DMS153 treated with DMSO at 0.1 percent for 48 hours (cell line): ENCODE results near the gene METTL4.

Experiments used
- DNase-seq: peaks from one replicate; lab custom pipeline; 2025; ENCODE audit not compliant: unreplicated experiment; lab: John Stamatoyannopoulos, UW

The METTL4 gene

GRCh38 chr18:2522112-2522511, 49.2 kb downstream of the METTL4 start:
- DNase-seq = peak; percentile 19

- no peak for DNase-seq
Observed at GRCh38 chr18:2518473-2518872, 52.8 kb downstream of the METTL4 start.

- DNase-seq = no peak
Observed at GRCh38 chr18:2515908-2516625, 55.2 kb downstream of the METTL4 start.

- no peak for DNase-seq
Observed at GRCh38 chr18:2515171-2515787, 56.0 kb downstream of the METTL4 start.

- no peak for DNase-seq
Observed at GRCh38 chr18:2513616-2514015, 57.7 kb downstream of the METTL4 start.

GRCh38 chr18:2512059-2512458, 59.2 kb downstream of the METTL4 start:
- no peak for DNase-seq

- no peak for DNase-seq
Observed at GRCh38 chr18:2511451-2511850, 59.9 kb downstream of the METTL4 start.

GRCh38 chr18:2510416-2510815, 60.9 kb downstream of the METTL4 start:
- no peak for DNase-seq

- no peak for DNase-seq
Observed at GRCh38 chr18:2508678-2509077, 62.6 kb downstream of the METTL4 start.

GRCh38 chr18:2508155-2508554, 63.1 kb downstream of the METTL4 start:
- no peak for DNase-seq

- DNase-seq = no peak
Observed at GRCh38 chr18:2504642-2505041, 66.7 kb downstream of the METTL4 start.

GRCh38 chr18:2502880-2503279, 68.4 kb downstream of the METTL4 start:
- no peak for DNase-seq

GRCh38 chr18:2502394-2502793, 68.9 kb downstream of the METTL4 start:
- no peak for DNase-seq

- no peak for DNase-seq
Observed at GRCh38 chr18:2497797-2498196, 73.5 kb downstream of the METTL4 start.

GRCh38 chr18:2495381-2495780, 75.9 kb downstream of the METTL4 start:
- no peak for DNase-seq

- no peak for DNase-seq
Observed at GRCh38 chr18:2494921-2495320, 76.4 kb downstream of the METTL4 start.
